Breast epithelium (tissue), 4 donors: Measurements from ENCODE around the gene SCAF4. TPM values are rescaled to one million over a fixed set of nuclear protein-coding genes. Genes with fewer than 3 reads are reported as not detected.

Experiments
- DNase-seq, 2 donors: peaks; one replicate each; pipeline ENCODE4 v3.0.0-alpha.2; 2019; ENCODE audit warnings: low spot score in 2 of 2
- H3K27ac ChIP-seq, 2 donors: fragments of 200-600 bp; sonication (generic) in 1 of 2; one replicate each; pipeline ENCODE4 v1.5.1; 2016 to 2019; ENCODE audit warnings: mild to moderate bottlenecking in 1 of 2
- H3K27me3 ChIP-seq, 2 donors: fragments of 200-600 bp; sonication (generic) in 1 of 2; one replicate each; pipeline versions ENCODE4 v1.5.1 to v1.6.0; 2017 to 2019; ENCODE audit warnings: control low read depth in 1 of 2, mild to moderate bottlenecking in 1 of 2
- H3K36me3 ChIP-seq: fragments of 200-600 bp; one replicate; pipeline ENCODE4 v1.5.1; 2019
- H3K4me1 ChIP-seq, 2 donors: fragments of 200-600 bp; sonication (generic); one replicate each; pipeline ENCODE4 v1.5.1; 2016 to 2019; ENCODE audit warnings: control low read depth in 1 of 2
- H3K4me3 ChIP-seq, 3 donors: fragments of 200-600 bp; sonication (generic); 1 replicate in 2 of 3; 2 replicates in 1 of 3; pipeline ENCODE4 v1.5.1; 2016 to 2019; ENCODE audit warnings: mild to moderate bottlenecking in 3 of 3, moderate library complexity in 2 of 3
- H3K9me3 ChIP-seq, 2 donors: fragments of 200-600 bp; sonication (generic) in 1 of 2; one replicate each; pipeline ENCODE4 v1.5.1; 2016 to 2019; ENCODE audit warnings: control low read depth in 1 of 2
- POLR2A ChIP-seq: fragments of 450-650 bp; IDR thresholded peaks from one replicate; pipeline ENCODE4 v1.6.1; 2016; ENCODE audit warnings: antibody characterized with exemption, mild to moderate bottlenecking, moderate library complexity
- POLR2AphosphoS5 ChIP-seq, 3 donors: sonication (generic); formaldehyde crosslinking; IDR thresholded peaks; one replicate each; pipeline ENCODE4 v1.6.1; 2017; ENCODE audit warnings: antibody characterized with exemption in 3 of 3
- intact Hi-C: fragments of 100-400 bp; cut with DNase I; formaldehyde crosslinking; loops from one replicate; pipeline ENCODE4 v1.15.1; 2023; ENCODE audit warnings: low total_unique reads
- total RNA-seq, 3 donors: library from RNA; depleted of rRNA; stranded (reverse); fragments of >200 nt; gene quantifications; one replicate each; pipeline ENCODE4 v1.1.0, GENCODE V29; 2016
- TF ChIP-seq, protein P1 (sequence below), 3 donors: fragments of 450-650 bp; IDR thresholded peaks; one replicate each; pipeline ENCODE4 v1.5.1; 2016 to 2017; ENCODE audit warnings: antibody characterized with exemption in 3 of 3, mild to moderate bottlenecking in 3 of 3, moderate library complexity in 3 of 3

Gene SCAF4
- total RNA-seq, 3 donors from 2014 or later = 17.4 to 22.8 (median 18.4) TPM

DNA sequence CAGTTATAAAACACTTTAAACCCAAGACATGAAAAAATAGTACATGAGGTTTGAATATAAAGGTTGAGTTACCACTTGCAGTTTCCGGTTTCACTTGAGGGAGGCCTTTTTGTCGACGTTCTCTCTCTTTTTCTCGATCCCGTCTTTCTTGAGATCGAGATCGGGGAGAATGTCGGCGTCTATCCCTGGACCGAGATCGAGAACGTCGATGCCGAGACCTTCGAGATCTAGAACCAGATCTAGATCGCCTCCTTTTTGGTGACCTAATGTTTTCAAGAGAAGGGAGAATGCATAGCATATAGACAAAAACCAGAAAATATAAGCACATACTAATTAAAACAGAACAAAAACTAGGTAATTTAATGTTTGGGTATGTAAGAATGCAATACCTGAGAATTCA lies 38.7 kb downstream of the SCAF4 start:
- Histone ChIP-seq H3K27ac (no peak overlapping the region), H3K36me3 (peaks cover 8% of the 10 kb centered on the region), H3K4me3 (no peak overlapping the region), H3K27me3 (no peaks in the 10 kb centered on the region), H3K9me3 (no peaks in the 10 kb centered on the region), H3K4me1 (no peaks in the 10 kb centered on the region)
- no peak for DNase-seq
- TF ChIP-seq, protein P1, sequence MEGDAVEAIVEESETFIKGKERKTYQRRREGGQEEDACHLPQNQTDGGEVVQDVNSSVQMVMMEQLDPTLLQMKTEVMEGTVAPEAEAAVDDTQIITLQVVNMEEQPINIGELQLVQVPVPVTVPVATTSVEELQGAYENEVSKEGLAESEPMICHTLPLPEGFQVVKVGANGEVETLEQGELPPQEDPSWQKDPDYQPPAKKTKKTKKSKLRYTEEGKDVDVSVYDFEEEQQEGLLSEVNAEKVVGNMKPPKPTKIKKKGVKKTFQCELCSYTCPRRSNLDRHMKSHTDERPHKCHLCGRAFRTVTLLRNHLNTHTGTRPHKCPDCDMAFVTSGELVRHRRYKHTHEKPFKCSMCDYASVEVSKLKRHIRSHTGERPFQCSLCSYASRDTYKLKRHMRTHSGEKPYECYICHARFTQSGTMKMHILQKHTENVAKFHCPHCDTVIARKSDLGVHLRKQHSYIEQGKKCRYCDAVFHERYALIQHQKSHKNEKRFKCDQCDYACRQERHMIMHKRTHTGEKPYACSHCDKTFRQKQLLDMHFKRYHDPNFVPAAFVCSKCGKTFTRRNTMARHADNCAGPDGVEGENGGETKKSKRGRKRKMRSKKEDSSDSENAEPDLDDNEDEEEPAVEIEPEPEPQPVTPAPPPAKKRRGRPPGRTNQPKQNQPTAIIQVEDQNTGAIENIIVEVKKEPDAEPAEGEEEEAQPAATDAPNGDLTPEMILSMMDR (IDR thresholded peaks at IDR 0.05) = no peak
- no peak for TF ChIP-seq POLR2A
- no peak for TF ChIP-seq POLR2AphosphoS5 (IDR thresholded peaks at IDR 0.05)
- intact Hi-C loops = no loop called here

DNA sequence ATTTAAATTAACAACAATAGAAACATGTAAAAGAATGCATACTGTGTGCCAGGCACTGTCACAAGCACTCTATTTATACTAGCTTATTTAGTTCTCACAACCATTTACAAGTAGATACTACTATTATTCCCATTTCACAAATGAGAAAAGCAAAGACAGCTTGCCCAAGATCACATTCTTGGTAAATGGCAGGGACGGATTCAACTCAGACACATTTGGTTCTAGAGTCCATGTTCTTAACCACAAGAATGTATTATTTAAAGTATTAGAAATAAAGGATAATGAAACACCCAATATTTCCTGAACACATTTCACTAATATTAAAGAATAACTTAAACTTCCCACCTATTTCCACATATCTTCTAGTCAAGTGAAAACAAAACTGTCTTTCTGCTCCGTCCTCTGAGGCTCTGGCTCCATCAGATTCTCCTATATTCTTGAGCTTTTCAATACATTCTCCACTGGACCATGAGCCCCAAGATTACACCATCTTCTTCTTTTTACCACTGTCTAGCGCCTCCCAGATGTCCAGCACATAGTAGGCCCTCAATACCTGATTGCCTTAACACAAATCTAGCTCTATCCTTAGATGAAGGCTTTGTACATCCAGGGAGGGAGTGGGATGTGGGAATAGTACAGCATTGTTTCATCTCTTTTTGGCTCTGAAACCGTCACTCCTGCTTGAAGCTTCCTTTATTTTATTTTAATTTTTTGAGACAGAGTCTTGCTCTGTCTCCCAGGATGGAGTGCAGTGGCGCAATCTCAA lies 43.1 kb downstream of the SCAF4 start:
- no peak overlapping the region for H3K4me3 ChIP-seq
- H3K9me3 ChIP-seq = no peaks in the 10 kb centered on the region
- intact Hi-C loops = no loop called here
- no peak for TF ChIP-seq POLR2AphosphoS5 (IDR thresholded peaks at IDR 0.05)
- TF ChIP-seq, protein P1 (IDR thresholded peaks at IDR 0.05) = no peak
- TF ChIP-seq POLR2A = no peak
- DNase-seq = no peak
- H3K4me1 ChIP-seq = no peaks in the 10 kb centered on the region
- peaks cover 5% of the 10 kb centered on the region for H3K36me3 ChIP-seq
- no peak overlapping the region for H3K27ac ChIP-seq
- no peaks in the 10 kb centered on the region for H3K27me3 ChIP-seq

DNA sequence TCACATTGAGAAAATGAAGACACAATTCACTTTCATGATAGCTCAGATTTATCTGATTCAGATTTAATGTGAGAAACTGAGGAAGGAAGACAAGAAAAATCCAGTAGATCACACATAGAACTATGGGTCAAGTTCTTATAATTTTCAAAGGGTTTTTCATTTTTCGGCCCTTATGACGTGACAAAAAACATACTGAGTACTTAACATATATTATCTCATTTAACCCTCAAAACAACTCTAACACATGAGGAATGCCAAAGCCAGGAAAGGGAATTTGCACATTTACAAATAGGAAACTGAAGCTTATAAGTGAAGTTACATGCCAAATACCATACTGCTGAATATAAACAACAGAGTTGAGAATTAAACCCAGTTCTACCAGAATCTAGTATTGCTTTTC lies 44.8 kb downstream of the SCAF4 start:
- peaks cover 6% of the 10 kb centered on the region for H3K36me3 ChIP-seq
- intact Hi-C loops = no loop called here

DNA sequence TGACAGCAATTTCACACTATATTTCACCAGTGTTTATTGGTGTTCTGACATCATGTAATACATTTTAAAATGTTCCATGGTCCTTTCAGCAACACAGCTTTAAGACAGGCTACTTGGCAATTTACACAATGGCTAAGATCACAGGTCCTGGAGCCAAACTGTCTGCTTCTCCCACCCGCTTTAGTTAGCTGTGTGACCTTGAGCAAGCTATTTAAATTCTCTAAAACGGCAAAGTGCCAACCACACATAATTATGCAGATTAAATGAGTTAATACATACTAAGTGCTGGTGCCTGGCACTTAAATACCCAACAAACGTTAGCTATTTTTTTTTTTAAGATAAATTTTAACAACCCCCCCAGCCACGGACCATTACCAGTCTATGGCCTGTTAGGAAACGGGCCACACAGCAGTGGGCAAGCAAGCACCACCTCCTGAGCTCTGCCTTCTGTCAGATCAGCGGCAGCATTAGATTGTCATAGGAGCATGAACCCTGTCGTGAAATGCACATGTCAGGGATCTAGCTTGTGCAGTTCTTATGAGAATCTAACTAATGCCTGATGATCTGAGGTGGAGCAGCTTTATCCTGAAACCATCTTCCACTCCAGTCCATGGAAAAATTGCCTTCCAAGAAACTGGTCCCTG lies 45.5 kb downstream of the SCAF4 start:
- no peak overlapping the region for H3K4me3 ChIP-seq
- intact Hi-C loops = no loop called here
- H3K36me3 ChIP-seq = peaks cover 6% of the 10 kb centered on the region
- DNase-seq = no peak
- TF ChIP-seq, protein P1 (IDR thresholded peaks at IDR 0.05) = no peak
- no peak for TF ChIP-seq POLR2A
- no peak for TF ChIP-seq POLR2AphosphoS5 (IDR thresholded peaks at IDR 0.05)
- H3K27ac ChIP-seq = no peak overlapping the region
- H3K4me1 ChIP-seq = no peaks in the 10 kb centered on the region
- no peaks in the 10 kb centered on the region for H3K27me3 ChIP-seq
- no peaks in the 10 kb centered on the region for H3K9me3 ChIP-seq

More for the DNA sequence above, 44.8 kb downstream of the SCAF4 start:
- H3K27me3 ChIP-seq = no peaks in the 10 kb centered on the region
- no peak for DNase-seq
- H3K4me1 ChIP-seq = no peaks in the 10 kb centered on the region
- H3K27ac ChIP-seq = no peak overlapping the region
- no peaks in the 10 kb centered on the region for H3K9me3 ChIP-seq
- TF ChIP-seq POLR2A (no peak), POLR2AphosphoS5 (IDR thresholded peaks at IDR 0.05) (no peak)
- TF ChIP-seq, protein P1 (IDR thresholded peaks at IDR 0.05) = no peak
- H3K4me3 ChIP-seq = no peak overlapping the region

DNA sequence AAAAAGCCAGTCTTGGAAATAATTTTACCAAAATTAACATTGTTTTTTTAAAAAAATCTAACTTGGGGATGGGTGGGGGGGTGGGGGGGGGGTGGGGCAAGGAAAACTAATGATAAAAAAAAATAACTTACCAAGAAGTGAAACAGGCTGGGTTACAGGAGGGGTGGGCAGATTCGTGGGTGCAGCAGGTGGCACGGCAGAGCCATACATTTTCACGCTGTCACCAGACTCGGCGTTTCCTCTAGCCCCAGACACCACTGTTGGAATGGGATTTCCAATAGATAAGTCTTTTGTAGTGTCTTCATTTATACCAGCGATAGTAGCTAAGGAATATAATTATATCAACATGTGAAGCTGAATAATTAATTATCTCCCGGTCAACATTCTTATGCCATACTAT lies 47.0 kb downstream of the SCAF4 start:
- Histone ChIP-seq H3K27ac (no peak overlapping the region), H3K4me3 (no peak overlapping the region), H3K9me3 (no peaks in the 10 kb centered on the region), H3K36me3 (peaks cover 6% of the 10 kb centered on the region), H3K4me1 (no peaks in the 10 kb centered on the region), H3K27me3 (no peaks in the 10 kb centered on the region)
- DNase-seq = no peak
- intact Hi-C loops = no loop called here
- TF ChIP-seq POLR2AphosphoS5 (IDR thresholded peaks at IDR 0.05) (no peak), POLR2A (no peak)
- TF ChIP-seq, protein P1 (IDR thresholded peaks at IDR 0.05) = no peak
